ENCODE results near the gene SEMA4D. TPM values are rescaled to one million over a fixed set of nuclear protein-coding genes. Genes with fewer than 3 reads are reported as not detected.

The SEMA4D gene, protein sequence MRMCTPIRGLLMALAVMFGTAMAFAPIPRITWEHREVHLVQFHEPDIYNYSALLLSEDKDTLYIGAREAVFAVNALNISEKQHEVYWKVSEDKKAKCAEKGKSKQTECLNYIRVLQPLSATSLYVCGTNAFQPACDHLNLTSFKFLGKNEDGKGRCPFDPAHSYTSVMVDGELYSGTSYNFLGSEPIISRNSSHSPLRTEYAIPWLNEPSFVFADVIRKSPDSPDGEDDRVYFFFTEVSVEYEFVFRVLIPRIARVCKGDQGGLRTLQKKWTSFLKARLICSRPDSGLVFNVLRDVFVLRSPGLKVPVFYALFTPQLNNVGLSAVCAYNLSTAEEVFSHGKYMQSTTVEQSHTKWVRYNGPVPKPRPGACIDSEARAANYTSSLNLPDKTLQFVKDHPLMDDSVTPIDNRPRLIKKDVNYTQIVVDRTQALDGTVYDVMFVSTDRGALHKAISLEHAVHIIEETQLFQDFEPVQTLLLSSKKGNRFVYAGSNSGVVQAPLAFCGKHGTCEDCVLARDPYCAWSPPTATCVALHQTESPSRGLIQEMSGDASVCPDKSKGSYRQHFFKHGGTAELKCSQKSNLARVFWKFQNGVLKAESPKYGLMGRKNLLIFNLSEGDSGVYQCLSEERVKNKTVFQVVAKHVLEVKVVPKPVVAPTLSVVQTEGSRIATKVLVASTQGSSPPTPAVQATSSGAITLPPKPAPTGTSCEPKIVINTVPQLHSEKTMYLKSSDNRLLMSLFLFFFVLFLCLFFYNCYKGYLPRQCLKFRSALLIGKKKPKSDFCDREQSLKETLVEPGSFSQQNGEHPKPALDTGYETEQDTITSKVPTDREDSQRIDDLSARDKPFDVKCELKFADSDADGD
- total RNA-seq: 100 to 1,000 TPM; 265 to 285 TPM

DNA sequence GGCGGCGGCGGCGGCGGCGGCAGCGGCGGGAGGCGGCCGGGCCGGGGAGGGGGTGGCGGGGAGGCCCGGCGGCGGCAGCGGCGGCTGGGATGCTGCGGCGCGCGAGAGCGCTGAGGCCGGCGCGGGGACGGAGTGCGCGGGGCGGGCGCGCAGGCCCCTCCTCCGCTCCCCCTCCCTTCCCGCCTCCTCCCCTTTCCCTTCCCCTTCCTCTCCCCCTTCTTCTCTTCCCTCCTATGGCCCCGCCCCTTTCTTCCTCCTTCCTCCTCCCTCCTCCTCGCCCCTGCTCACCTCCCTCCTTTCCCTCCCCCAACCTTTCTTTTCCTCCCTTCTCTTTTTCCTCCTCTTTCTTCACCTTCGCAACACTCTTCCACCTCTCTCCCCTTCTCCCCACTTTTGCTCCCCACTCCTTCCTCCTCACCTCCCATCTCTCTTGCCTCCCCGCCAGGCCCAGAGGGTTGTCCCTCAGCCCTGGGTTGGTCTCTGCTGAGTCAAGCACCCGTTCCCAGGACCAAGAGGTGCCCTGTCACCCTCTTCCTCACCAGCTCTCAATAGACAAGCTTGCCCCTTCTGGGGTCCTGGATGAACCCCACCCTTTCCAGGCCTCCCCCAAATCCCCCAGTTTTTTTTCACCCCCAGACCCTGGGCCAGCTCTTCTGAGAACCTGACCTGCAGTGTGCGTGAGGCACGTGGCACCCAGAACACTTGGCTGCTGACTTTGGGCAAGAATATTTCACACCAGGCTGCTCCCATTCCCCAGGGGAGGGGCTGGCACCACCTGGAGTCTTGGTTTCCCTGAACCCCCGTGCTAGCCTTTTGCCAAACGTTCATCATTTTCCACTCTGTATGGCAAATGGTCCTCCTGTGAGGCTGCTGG, at the start of gene SEMA4D:
Gene SEMA4D, minus strand, starts transcription at position 136 of the 874 bp plus-strand sequence. CDS start 92,657 bp downstream, outside the sequence.

DNA sequence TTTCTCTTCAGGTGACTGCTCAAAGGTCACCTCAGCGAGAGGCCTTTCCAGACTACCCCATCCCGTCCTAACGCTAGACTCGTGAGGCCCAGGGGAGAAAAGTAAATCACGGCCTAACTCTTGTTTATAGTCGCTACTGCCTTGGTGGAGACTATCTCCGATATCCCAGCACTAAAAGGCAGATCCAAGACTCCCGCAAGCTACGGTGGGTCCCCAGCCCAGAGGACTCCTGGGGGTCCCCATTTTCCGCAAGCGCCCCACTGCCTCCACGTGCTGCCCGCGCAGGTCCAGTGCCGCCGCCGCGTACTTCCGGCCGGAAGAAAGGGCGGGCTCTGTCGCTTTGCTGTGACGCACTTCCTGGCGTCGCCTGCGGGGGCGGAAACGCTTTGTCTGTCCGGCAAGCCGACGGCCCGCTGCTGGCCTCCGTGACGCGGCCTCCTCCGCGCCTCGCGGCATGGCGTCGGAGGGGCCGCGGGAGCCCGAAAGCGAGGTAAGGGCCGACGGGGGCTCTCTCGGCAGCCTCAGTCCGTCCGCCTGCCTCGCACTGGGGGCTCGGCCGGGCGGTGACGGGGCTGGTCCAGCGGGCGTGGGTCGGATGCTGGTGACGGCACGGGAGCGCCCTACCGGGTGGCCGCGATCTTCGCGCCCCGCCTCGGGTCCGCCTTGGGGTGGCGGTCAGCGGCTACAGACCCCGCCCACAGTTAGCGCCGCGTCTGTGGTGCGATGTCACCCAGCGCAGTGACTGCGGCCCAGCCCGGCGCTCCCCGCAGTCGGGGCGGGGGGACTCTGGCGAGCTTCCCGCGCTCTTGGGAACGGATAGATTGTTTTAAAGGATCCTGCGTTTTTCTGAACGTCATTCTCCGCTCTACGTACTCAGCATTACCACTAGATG, 179.5 kb downstream of the SEMA4D start, which contains the start of gene SECISBP2:
Gene SECISBP2, plus strand, starts transcription at position 378 of the 892 bp plus-strand sequence. Its CDS starts 77 bp downstream, at position 455.

Small RNAs within 50 kb of the gene (microRNA-seq; reads per million reads assigned to microRNA genes)
- gene MIR3153 (ENCODE audit: borderline microRNAs expressed, borderline replicate concordance): not detected

Other genes starting within 250 kb of the SEMA4D start
- gene CKS2, start 186.9 kb downstream of the SEMA4D start, total RNA-seq: 100 to 1,000 TPM; 115 to 118 TPM
- 10 to 100 TPM; 43.2 to 46.5 TPM for gene SECISBP2, start 179.6 kb downstream of the SEMA4D start, total RNA-seq
- 1 to 10 TPM; 3.0 to 4.5 TPM for gene GADD45G, start 106.9 kb upstream of the SEMA4D start, total RNA-seq